HG03432 (cell line): ENCODE results near the gene LRRC74B.
"Not testable (repeated sequence)": the region's sequence is repeated elsewhere in the genome, so short reads cannot be mapped to it uniquely, and the experiment has no call there.

Source experiments
- ATAC-seq: cut with Tn5 transposase; IDR thresholded peaks from one replicate; pipeline ENCODE4 v1.9.1; 2021; ENCODE audit warnings: mild to moderate bottlenecking, moderate library complexity; ENCODE audit not compliant: unreplicated experiment

LRRC74B gene

GRCh38 chr22:21031545-21032036 is 14.2 kb upstream of the LRRC74B start:
- ATAC-seq, result no peak

GRCh38 chr22:21032037-21032867 is 13.5 kb upstream of the LRRC74B start, which contains the start of gene SLC7A4:
SLC7A4 (minus strand) TSS chr22:21032561; CDS start chr22:21031812, 749 bp downstream.
- no peak for ATAC-seq

GRCh38 chr22:21032868-21033688 is 12.7 kb upstream of the LRRC74B start:
- ATAC-seq, result no peak

- ATAC-seq, result no peak
Measured at GRCh38 chr22:21033895-21034294, 11.9 kb upstream of the LRRC74B start.

GRCh38 chr22:21034989-21035388 is 10.8 kb upstream of the LRRC74B start:
- ATAC-seq, result no peak

GRCh38 chr22:21038405-21038804 is 7.3 kb upstream of the LRRC74B start:
- ATAC-seq, result no peak

- ATAC-seq, result not testable (repeated sequence)
Measured at GRCh38 chr22:21039158-21039557, 6.6 kb upstream of the LRRC74B start.

- no peak for ATAC-seq
Measured at GRCh38 chr22:21041937-21042336, 3.8 kb upstream of the LRRC74B start.

- ATAC-seq, result no peak
Measured at GRCh38 chr22:21042978-21043859, 2.5 kb upstream of the LRRC74B start.

- ATAC-seq, result no peak
Measured at GRCh38 chr22:21043860-21044535, 1.7 kb upstream of the LRRC74B start.

GRCh38 chr22:21044931-21045584 is 688 bp upstream of the LRRC74B start:
- no peak for ATAC-seq

- no peak for ATAC-seq
Measured at GRCh38 chr22:21047035-21047661, 1.4 kb downstream of the LRRC74B start.

- no peak for ATAC-seq
Measured at GRCh38 chr22:21047730-21048129, 2.0 kb downstream of the LRRC74B start.

GRCh38 chr22:21048448-21048847 is 2.7 kb downstream of the LRRC74B start:
- ATAC-seq, result not testable (repeated sequence)

- not testable (repeated sequence) for ATAC-seq
Measured at GRCh38 chr22:21048965-21049364, 3.2 kb downstream of the LRRC74B start.

GRCh38 chr22:21051145-21051830 is 5.5 kb downstream of the LRRC74B start:
- ATAC-seq, result no peak

GRCh38 chr22:21051831-21052400 is 6.2 kb downstream of the LRRC74B start:
- no peak for ATAC-seq
